Kidney (tissue), 14 donors: ENCODE measurements around the gene SDF4. TPM values are rescaled to one million over a fixed set of nuclear protein-coding genes. Genes with fewer than 3 reads are reported as not detected.
A peak's percentile ranks its signal among the peaks of the same experiment; 100 is the strongest.

Experiments used
- DNase-seq, 5 donors: peaks; one replicate each; pipeline ENCODE4 v3.0.0-alpha.2; 2013 to 2020
- FAIRE-seq: peaks from 2 replicates; lab custom pipeline; 2012; peaks lifted over from hg19 to GRCh38; lab: Jason Lieb, UNC
- H3K27ac ChIP-seq, 2 donors: one replicate each; pipeline ENCODE4 v1.7.0; 2013; ENCODE audit warnings: low read depth in 2 of 2, low read length in 2 of 2, inconsistent platforms in 1 of 2
- H3K27me3 ChIP-seq: one replicate; pipeline ENCODE4 v1.7.1; 2013; ENCODE audit warnings: low read length, inconsistent platforms; ENCODE audit not compliant: control insufficient read depth, insufficient read depth
- H3K36me3 ChIP-seq, 3 donors: one replicate each; pipeline versions ENCODE4 v1.7.0 to v1.7.1; 2013; ENCODE audit warnings: low read length in 3 of 3, control low read depth in 1 of 3, inconsistent platforms in 1 of 3; ENCODE audit not compliant: insufficient read depth in 3 of 3, control insufficient read depth in 2 of 3
- H3K4me1 ChIP-seq, 3 donors: one replicate each; pipeline versions ENCODE4 v1.7.0 to v1.7.1; 2013; ENCODE audit warnings: low read length in 3 of 3, inconsistent platforms in 1 of 3, low read depth in 1 of 3; ENCODE audit not compliant: control insufficient read depth in 2 of 3, insufficient read depth in 2 of 3
- H3K4me3 ChIP-seq, 3 donors: one replicate each; pipeline versions ENCODE4 v1.7.0 to v1.8.1; 2013; ENCODE audit warnings: low read length in 3 of 3, control low read depth in 1 of 3, inconsistent platforms in 1 of 3
- H3K9ac ChIP-seq, 3 donors: one replicate each; pipeline versions ENCODE4 v1.7.0 to v1.7.1; 2013; ENCODE audit warnings: low read length in 3 of 3, control low read depth in 1 of 3, inconsistent platforms in 1 of 3
- H3K9me3 ChIP-seq, 3 donors: one replicate each; pipeline versions ENCODE4 v1.7.0 to v1.7.1; 2013; ENCODE audit warnings: low read length in 3 of 3, control low read depth in 1 of 3, inconsistent platforms in 1 of 3; ENCODE audit not compliant: control insufficient read depth in 2 of 3, insufficient read depth in 1 of 3
- intact Hi-C: fragments of 100-400 bp; cut with DNase I; formaldehyde crosslinking; loops from one replicate; pipeline ENCODE4 v1.11.1; 2022
- polyA plus RNA-seq: library from polyadenylated mRNA; stranded (reverse); fragments of 350-450 nt; fragmentation: Illumina TruSeq; extraction: RNeasy Lipid Tissue Mini Kit (QIAGEN cat#74804); gene quantifications from one replicate; pipeline ENCODE4 v1.2.3, GENCODE V29; 2014; ENCODE audit warnings: low read depth, low replicate concordance; ENCODE audit not compliant: insufficient read depth
- total RNA-seq: library from RNA; stranded (reverse); fragmentation: NEBNext Ultra II Directional; extraction: Animal tissue kit (Norgen Biotek cat#: 25700); gene quantifications from one replicate; pipeline ENCODE4 v1.2.1, GENCODE V29; 2021
- TF ChIP-seq, protein P1 (sequence below): IDR thresholded peaks from 3 replicates; pipeline ENCODE4 v1.5.1; 2012; ENCODE audit warnings: mild to moderate bottlenecking, moderate library complexity, borderline replicate concordance; ENCODE audit not compliant: insufficient read depth; ENCODE audit errors: extremely low read depth
- donor health status: control.
- donor health status: control.
- donor health status: control.
- donor health status: control.
- donor health status: control.
- donor health status: DM: yes; HTN: yes; CAD: no.
- donor health status: Normal renal cell carcinoma (clear cell type).

SDF4 gene
- total and polyA plus RNA-seq, 2 donors from 2014 or later = 143 to 160 TPM

DNA sequence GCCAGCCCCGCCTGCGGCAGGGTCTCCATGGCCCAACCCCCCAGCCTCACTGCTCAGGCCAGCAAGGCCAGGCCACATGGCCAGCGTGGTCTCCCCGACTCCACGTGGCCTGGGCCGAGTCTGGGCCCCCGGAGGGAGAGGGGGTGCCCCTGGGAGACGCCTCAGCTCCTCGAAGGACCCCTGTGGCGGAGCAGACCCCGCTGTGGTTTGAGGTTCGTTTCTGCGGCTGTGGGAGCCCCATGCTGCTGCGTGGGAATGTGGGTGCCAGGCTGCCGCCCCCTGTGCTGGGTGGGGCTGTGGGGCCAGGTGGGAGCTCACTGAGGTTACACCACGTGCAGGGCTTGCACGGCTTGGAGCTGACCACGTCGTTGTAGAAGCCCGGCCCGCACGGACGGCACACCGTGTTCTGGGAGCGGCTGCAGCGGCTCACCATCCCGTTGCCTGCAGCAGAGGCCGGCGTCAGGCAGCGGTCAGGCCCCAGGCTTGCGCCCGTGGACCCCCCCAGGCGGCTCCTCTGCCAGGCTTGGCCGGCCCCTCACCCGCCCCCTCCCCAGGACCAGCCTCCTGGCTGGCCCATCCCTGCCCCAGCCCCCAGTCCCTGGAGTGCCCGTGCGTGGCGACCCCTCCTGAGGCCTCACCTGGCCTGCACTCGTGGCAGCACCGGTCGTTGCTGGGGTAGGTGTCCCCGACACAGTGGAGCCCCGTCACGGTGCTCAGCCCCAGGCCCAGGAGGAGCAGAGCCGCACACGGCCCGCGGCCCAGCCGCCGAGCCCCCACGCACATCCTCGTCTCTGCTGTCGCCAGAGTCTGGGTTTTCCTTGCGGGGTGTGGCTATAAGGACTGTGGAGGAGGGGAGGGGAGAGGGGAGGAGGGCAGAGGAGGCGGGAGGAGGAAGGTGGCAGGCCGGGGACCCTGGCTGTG lies 18.2 kb downstream of the SDF4 start, which contains the start of gene TNFRSF4:
Gene TNFRSF4 (minus strand): TSS at position 809 of the 921 bp plus-strand sequence. CDS start 26 bp downstream, at position 783.
- DNase-seq (peak; percentile 38 to 85 (median 59)), FAIRE-seq (no peak)
- H3K36me3 ChIP-seq = peaks cover 0 to 6% (median 0%) of the 10 kb centered on the region in 3 donors
- H3K9me3 ChIP-seq = no peaks in the 10 kb centered on the region
- TF ChIP-seq, protein P1, sequence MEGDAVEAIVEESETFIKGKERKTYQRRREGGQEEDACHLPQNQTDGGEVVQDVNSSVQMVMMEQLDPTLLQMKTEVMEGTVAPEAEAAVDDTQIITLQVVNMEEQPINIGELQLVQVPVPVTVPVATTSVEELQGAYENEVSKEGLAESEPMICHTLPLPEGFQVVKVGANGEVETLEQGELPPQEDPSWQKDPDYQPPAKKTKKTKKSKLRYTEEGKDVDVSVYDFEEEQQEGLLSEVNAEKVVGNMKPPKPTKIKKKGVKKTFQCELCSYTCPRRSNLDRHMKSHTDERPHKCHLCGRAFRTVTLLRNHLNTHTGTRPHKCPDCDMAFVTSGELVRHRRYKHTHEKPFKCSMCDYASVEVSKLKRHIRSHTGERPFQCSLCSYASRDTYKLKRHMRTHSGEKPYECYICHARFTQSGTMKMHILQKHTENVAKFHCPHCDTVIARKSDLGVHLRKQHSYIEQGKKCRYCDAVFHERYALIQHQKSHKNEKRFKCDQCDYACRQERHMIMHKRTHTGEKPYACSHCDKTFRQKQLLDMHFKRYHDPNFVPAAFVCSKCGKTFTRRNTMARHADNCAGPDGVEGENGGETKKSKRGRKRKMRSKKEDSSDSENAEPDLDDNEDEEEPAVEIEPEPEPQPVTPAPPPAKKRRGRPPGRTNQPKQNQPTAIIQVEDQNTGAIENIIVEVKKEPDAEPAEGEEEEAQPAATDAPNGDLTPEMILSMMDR = no peak
- intact Hi-C loops = no loop called here
- H3K9ac ChIP-seq = no peak within 1 kb of the TSS
- H3K4me3 ChIP-seq = no peak within 1 kb of the TSS
- H3K27ac ChIP-seq = no peak within 1 kb of the TSS
- H3K4me1 ChIP-seq = peaks cover 0 to 4% (median 0%) of the 10 kb centered on the region in 3 donors
- H3K27me3 ChIP-seq = no peaks in the 10 kb centered on the region

DNA sequence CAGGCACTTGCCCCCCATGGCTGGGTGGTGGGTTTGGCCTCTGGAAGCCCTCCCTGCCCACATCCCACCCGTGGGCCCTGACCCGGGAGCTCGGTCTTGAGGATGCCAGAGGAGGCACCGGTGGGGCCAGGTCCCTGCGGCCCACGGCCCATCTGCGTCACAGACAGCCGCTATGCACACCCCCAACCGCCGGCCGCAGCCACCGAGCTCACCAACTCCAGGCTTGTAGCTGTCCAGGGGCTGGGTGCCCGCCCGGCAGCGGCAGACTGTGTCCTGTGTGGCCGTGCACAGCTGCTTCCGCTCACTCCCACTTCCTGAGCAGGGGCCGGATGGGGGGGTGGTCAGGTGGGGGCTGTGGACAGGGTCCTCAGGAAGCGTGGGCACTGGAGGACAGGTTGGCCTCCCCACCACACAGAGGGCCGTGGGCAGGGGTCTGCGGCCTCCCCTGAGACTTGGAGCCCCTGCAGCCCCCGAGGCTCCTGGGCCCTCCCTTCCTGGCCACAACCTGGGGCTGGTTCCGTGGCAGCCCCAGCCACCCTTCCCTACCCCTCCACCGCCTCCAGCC lies 18.9 kb downstream of the SDF4 start:
- Histone ChIP-seq H3K9me3 (no peaks in the 10 kb centered on the region), H3K4me3 (no peak overlapping the region), H3K9ac (no peak overlapping the region), H3K27me3 (no peaks in the 10 kb centered on the region), H3K4me1 (peaks cover 0 to 7% (median 0%) of the 10 kb centered on the region in 3 donors), H3K27ac (no peak overlapping the region), H3K36me3 (no peaks in the 10 kb centered on the region)
- TF ChIP-seq, protein P1 = no peak
- FAIRE-seq = no peak
- DNase-seq = peak; percentile 57 to 90 (median 78)
- intact Hi-C loops = no loop called here

DNA sequence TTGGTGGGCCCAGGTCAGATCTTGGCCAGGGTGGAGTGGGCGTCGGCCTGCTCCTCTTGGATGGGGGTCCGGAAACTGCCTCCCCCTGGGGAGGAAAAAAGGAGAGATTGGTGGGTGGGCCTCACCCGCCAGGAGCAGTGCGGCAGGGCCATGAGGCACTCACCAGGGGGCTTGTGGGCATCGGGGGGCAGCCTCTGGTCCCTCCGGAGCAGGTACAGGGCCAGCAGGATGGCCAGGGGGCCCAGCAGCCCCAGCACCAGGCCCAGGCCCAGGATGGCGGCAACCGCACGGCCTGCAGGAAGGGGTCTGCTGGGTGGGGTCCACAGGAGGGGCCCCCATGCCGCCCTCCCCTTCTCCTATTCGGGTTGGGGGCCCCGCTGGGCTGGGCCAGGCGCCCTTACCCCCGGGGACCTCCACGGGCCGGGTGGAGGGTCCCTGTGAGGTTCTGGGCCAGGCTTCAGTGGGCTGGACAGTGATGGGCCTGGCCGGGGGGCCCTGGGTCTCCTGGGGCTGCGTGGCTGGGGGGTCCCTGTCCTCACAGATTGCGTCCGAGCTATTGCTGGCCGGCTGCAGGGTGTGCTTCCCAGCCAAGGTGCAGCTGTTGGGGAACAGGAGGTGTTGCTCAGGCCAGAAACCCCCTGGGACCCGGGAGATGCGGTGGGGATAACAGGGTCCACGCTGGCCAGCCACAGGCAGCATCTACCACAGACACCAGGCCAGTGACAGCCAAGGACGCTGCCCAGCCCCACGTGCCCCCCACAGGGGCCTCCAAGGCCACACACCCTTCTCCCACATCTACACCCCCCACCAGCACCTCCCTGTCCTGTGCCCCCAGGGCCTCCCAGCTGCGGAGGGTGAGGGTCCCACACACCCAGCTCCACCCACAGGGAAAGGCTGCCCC lies 20.0 kb downstream of the SDF4 start:
- no peaks in the 10 kb centered on the region for H3K9me3 ChIP-seq
- H3K9ac ChIP-seq = no peak overlapping the region
- intact Hi-C loops = no loop called here
- no peaks in the 10 kb centered on the region for H3K36me3 ChIP-seq
- H3K27ac ChIP-seq = no peak overlapping the region
- H3K4me1 ChIP-seq = peaks cover 0 to 7% (median 0%) of the 10 kb centered on the region in 3 donors
- TF ChIP-seq, protein P1 = no peak
- FAIRE-seq (no peak), DNase-seq (peak in 2 of 5 donors; percentile 57 to 73)
- H3K27me3 ChIP-seq = no peaks in the 10 kb centered on the region
- no peak overlapping the region for H3K4me3 ChIP-seq
